Measurements from ENCODE around the gene DACT3.

DACT3 gene

DNA sequence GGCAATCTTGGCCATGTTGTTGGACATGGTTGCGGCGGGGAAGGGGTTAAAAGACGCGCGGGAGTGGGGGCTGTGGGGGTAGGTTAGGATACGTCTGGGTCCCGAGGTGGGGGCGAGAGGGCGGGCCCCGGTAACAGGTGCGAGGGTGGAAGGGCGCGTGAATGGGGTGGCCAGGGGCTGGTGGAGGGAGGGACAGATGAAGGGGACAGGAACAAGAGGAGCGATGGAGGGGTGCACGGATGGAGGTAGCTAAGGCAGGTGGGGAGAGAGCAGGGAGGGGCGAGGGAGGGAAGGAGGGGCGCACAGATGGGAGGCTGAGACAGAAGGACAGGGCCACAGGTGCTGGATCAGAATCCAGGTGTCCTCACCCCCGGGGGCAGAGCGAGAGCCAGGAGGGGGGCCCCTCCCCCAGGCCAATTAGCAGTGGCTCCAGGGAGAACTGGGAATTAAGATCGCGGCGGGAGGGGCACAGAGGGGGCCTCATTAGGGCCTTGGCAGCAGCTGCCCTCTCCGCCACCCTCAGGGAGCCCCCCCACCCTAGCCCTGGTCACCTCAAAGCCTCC is 26.2 kb downstream of the DACT3 start:
- peaks cover 25 to 31% of the 10 kb centered on the region in 2 experiments for H3K4me1 ChIP-seq (ENCODE audit: control insufficient read depth in 1 of 2, insufficient read depth in 1 of 2, low read depth in 1 of 2, low read length in 1 of 2)
- H3K9me3 ChIP-seq, result no peaks in the 10 kb centered on the region
- H3K4me3 ChIP-seq (ENCODE audit: low read depth in 1 of 2, low read length in 1 of 2), result no peak overlapping the region
- H3K27me3 ChIP-seq, result peaks cover 93% of the 10 kb centered on the region
- no peaks in the 10 kb centered on the region for H3K36me3 ChIP-seq
- TF ChIP-seq, protein P1, sequence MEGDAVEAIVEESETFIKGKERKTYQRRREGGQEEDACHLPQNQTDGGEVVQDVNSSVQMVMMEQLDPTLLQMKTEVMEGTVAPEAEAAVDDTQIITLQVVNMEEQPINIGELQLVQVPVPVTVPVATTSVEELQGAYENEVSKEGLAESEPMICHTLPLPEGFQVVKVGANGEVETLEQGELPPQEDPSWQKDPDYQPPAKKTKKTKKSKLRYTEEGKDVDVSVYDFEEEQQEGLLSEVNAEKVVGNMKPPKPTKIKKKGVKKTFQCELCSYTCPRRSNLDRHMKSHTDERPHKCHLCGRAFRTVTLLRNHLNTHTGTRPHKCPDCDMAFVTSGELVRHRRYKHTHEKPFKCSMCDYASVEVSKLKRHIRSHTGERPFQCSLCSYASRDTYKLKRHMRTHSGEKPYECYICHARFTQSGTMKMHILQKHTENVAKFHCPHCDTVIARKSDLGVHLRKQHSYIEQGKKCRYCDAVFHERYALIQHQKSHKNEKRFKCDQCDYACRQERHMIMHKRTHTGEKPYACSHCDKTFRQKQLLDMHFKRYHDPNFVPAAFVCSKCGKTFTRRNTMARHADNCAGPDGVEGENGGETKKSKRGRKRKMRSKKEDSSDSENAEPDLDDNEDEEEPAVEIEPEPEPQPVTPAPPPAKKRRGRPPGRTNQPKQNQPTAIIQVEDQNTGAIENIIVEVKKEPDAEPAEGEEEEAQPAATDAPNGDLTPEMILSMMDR (IDR thresholded peaks at IDR 0.05), result no peak
- no peak overlapping the region for H3K27ac ChIP-seq

DNA sequence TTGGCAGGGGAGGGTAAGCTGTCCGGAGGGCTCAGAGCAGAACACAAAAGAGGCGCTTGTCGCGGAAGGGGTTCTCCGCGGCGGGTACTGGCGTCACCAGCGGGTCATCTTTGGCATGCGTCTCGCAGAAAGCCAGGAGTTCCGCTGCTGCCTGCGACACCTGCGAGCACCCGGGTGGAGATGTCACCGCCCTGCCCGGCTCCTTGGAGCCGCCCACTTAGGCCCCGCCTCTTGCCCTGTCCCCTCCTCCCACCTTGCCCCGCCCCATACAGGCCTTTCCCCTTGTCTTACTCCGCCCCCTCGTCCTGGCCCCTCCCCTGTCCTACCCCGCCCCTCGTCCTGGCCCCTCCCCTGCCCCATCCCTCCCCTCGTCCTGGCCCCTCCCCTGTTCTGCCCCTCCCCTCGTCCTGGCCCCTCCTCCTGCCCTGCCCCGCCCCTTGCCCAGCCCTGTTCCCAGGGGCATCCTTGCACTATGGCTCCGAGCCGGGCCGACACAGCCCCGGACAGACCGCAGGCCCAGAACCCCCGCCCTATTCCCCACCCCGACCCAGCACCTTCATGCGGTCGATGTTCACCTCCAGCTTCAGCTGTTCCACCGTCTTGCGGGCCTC is 26.8 kb downstream of the DACT3 start:
- Histone ChIP-seq H3K36me3 (no peaks in the 10 kb centered on the region), H3K4me1 (ENCODE audit: control insufficient read depth in 1 of 2, insufficient read depth in 1 of 2, low read depth in 1 of 2, low read length in 1 of 2) (peaks cover 19 to 26% of the 10 kb centered on the region in 2 experiments), H3K27me3 (peaks cover 87% of the 10 kb centered on the region), H3K27ac (no peak overlapping the region), H3K4me3 (ENCODE audit: low read depth in 1 of 2, low read length in 1 of 2) (peak overlapping the region; percentile 21 to 34), H3K9me3 (no peaks in the 10 kb centered on the region)
- TF ChIP-seq, protein P1 (IDR thresholded peaks at IDR 0.05), result no peak

DNA sequence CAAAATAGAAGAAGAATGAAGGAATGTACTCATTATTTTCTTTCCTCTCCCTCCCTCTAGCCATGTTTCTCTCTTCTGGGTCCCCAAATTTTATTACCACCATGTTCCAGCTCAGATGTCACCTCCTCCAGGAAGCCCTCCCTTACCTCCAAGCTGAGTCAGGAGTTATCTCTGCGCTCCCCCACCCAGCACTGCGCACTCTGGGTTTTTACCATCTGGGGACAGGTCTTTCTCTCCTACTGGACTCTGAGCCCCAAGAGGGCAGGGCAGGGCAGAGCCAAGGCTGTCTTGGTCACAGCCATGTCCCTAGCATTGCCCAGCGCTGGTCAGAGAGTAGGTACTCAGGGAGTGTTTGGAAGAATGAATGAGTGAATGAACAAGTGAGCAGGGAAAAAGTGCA is 27.9 kb downstream of the DACT3 start:
- Histone ChIP-seq H3K27me3 (peaks cover 77% of the 10 kb centered on the region), H3K36me3 (no peaks in the 10 kb centered on the region), H3K27ac (no peak overlapping the region), H3K4me3 (ENCODE audit: low read depth in 1 of 2, low read length in 1 of 2) (peak overlapping the region in 1 of 2 experiments; percentile 21), H3K9me3 (no peaks in the 10 kb centered on the region), H3K4me1 (ENCODE audit: control insufficient read depth in 1 of 2, insufficient read depth in 1 of 2, low read depth in 1 of 2, low read length in 1 of 2) (peaks cover 9 to 15% of the 10 kb centered on the region in 2 experiments)
- TF ChIP-seq, protein P1 (IDR thresholded peaks at IDR 0.05), result no peak

DNA sequence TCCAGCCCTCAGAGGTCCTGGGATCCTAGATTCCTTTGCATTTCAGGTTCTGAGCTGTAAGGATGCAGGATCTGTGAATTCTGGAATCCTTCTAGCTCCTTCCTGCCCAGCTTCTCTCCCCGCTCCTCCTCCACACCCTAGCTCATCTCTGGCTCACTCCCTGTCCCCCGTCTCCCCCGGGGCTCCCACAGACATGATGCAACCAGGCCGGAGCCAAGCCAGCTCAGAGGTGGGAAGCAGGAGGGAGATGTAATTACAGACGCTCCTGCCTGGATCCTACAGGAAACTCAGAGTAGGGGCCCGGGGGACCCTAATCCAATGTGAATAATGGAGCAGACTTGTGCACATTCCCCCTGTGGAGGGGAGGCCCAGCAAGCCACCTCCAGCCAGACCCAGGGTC is 29.5 kb downstream of the DACT3 start:
- Histone ChIP-seq H3K27me3 (peaks cover 62% of the 10 kb centered on the region), H3K4me1 (ENCODE audit: control insufficient read depth in 1 of 2, insufficient read depth in 1 of 2, low read depth in 1 of 2, low read length in 1 of 2) (peaks cover 9 to 15% of the 10 kb centered on the region in 2 experiments), H3K4me3 (ENCODE audit: low read depth in 1 of 2, low read length in 1 of 2) (no peak overlapping the region), H3K27ac (no peak overlapping the region), H3K36me3 (no peaks in the 10 kb centered on the region), H3K9me3 (no peaks in the 10 kb centered on the region)
- TF ChIP-seq, protein P1 (IDR thresholded peaks at IDR 0.05), result no peak

DNA sequence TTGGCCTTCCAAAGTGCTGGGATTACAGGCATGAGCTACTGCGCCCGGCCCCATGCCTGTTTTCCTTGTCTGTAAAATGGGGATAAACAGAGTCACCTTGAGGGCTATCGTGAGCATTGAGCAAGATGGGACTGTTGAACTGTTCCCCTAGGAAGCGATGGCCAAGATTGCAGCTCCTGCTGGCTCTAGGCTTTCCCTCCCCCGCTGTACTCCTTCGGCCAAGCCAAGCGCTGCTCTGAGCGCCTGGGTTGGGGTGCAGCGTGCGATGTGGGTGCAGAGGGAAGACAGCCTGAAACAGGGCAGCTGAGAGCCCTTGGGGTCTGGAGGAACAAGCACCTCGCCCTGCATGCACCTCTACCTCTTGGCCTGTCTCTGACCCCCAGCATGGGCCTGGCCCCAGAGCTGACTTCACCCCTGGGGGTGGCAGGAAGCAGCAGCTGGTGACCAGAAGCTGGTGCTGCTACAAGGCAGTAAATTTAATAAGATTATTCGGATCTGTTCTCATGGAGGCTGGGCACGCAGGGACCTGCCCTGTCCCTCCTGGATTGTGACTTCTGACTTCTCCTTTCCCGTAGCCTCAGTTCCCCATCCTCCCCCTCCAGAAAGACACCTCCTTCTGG is 30.3 kb downstream of the DACT3 start:
- H3K36me3 ChIP-seq, result no peaks in the 10 kb centered on the region
- no peak overlapping the region for H3K4me3 ChIP-seq (ENCODE audit: low read depth in 1 of 2, low read length in 1 of 2)
- no peaks in the 10 kb centered on the region for H3K9me3 ChIP-seq
- TF ChIP-seq, protein P1 (IDR thresholded peaks at IDR 0.05), result no peak
- peaks cover 62% of the 10 kb centered on the region for H3K27me3 ChIP-seq
- H3K4me1 ChIP-seq (ENCODE audit: control insufficient read depth in 1 of 2, insufficient read depth in 1 of 2, low read depth in 1 of 2, low read length in 1 of 2), result peaks cover 9 to 15% of the 10 kb centered on the region in 2 experiments
- no peak overlapping the region for H3K27ac ChIP-seq

All from neutrophil (primary cell).